Neural cell (in vitro differentiated cells): ENCODE data around the gene TRPM8.

ENCODE experiments used
- CTCF ChIP-seq: fragments of 450-650 bp; IDR thresholded peaks from 2 replicates; pipeline ENCODE4 v1.5.1; 2014; ENCODE audit warnings: antibody characterized with exemption, mild to moderate bottlenecking, moderate library complexity; ENCODE audit not compliant: poor library complexity, severe bottlenecking
- EP300 ChIP-seq: fragments of 450-650 bp; conservative IDR thresholded peaks from 2 replicates; pipeline ENCODE4 v1.6.1; 2014; ENCODE audit warnings: antibody characterized with exemption, mild to moderate bottlenecking, moderate library complexity; ENCODE audit not compliant: poor library complexity, severe bottlenecking
- REST ChIP-seq: IDR thresholded peaks from 2 replicates; pipeline ENCODE4 v1.6.1; 2012; ENCODE audit warnings: borderline replicate concordance

- TF ChIP-seq CTCF, result no peak
- TF ChIP-seq EP300, result no peak
- no peak for TF ChIP-seq REST
These were observed 144.6 kb downstream of the TRPM8 start for GRCh38 chr2:234061624-234062257.
